GM12878 (cell line): ENCODE measurements around the gene PDE6A. TPM values are rescaled to one million over a fixed set of nuclear protein-coding genes. Genes with fewer than 3 reads are reported as not detected.

Source experiments
- ATAC-seq: fragments of 200-7000 bp; cut with Tn5 transposase; 3 replicates; pipeline ENCODE4 v1.9.1; 2020; ENCODE audit warnings: mild to moderate bottlenecking, moderate library complexity
- BruUV-seq: library from RNA; stranded (reverse); fragments of 400-500 nt; replicated peaks from 2 replicates; lab custom pipeline; 2021; lab: Mats Ljungman, UMichigan
- CTCF ChIA-PET: fragments of 300-600 bp; sonication (Branson Sonifier 250); formaldehyde crosslinking; extraction: SDS; loops from one replicate; lab custom pipeline; 2021; ENCODE audit warnings: inconsistent platforms; lab: Yijun Ruan, JAX
- POLR2A ChIA-PET: fragments of 350-600 bp; formaldehyde crosslinking; extraction: SDS; loops from one replicate; lab custom pipeline; 2021; ENCODE audit warnings: inconsistent platforms; lab: Charles Lee
- RAD21 ChIA-PET: fragments of 300-600 bp; sonication (Branson Sonifier 250); formaldehyde crosslinking; loops from one replicate; lab custom pipeline; 2023; ENCODE audit warnings: antibody characterized with exemption; ENCODE audit not compliant: unreplicated experiment; lab: Charles Lee
- SMC1A ChIA-PET: fragments of 300-600 bp; sonication (Branson Sonifier 250); formaldehyde crosslinking; loops from one replicate; lab custom pipeline; 2023; ENCODE audit not compliant: unreplicated experiment, uncharacterized antibody; lab: Charles Lee
- DNase-seq: peaks from one replicate; pipeline ENCODE4 v3.0.0-alpha.2; 2011; ENCODE audit warnings: low read depth, low spot score
- FAIRE-seq: peaks from 3 replicates; lab custom pipeline; 2011; peaks lifted over from hg19 to GRCh38; lab: Jason Lieb, UNC
- H2AFZ ChIP-seq: 2 replicates; pipeline ENCODE4 v1.6.0; 2011; ENCODE audit warnings: low read depth, low read length, control low read depth; ENCODE audit not compliant: control insufficient read depth
- H3K27ac ChIP-seq: 2 replicates; pipeline ENCODE4 v1.5.1; 2011; ENCODE audit warnings: control low read depth; ENCODE audit not compliant: control insufficient read depth, insufficient read depth
- H3K27me3 ChIP-seq, 2 experiments: replicated peaks in 1 of 2; 2 replicates each; pipeline versions ENCODE4 v1.6.0 to v1.6.1; 2011; ENCODE audit warnings: low read length in 1 of 2; ENCODE audit not compliant: control insufficient read depth in 2 of 2, insufficient read depth in 2 of 2
- H3K36me3 ChIP-seq, 2 experiments: 2 replicates each; pipeline ENCODE4 v1.5.1; 2011; ENCODE audit warnings: low read length in 1 of 2; ENCODE audit not compliant: control insufficient read depth in 2 of 2, insufficient read depth in 2 of 2
- H3K4me1 ChIP-seq: 2 replicates; pipeline ENCODE4 v1.6.1; 2011; ENCODE audit warnings: mild to moderate bottlenecking, low read length, moderate library complexity, mixed read lengths; ENCODE audit not compliant: control insufficient read depth, insufficient read depth
- H3K4me2 ChIP-seq: 2 replicates; pipeline ENCODE4 v1.6.0; 2011; ENCODE audit warnings: control low read depth; ENCODE audit not compliant: control insufficient read depth, insufficient read depth
- H3K4me3 ChIP-seq: fragments of 200-600 bp; sonication (generic); 2 replicates; pipeline ENCODE4 v1.5.1; 2016
- H3K79me2 ChIP-seq: 2 replicates; pipeline ENCODE4 v1.6.0; 2011; ENCODE audit warnings: low read length; ENCODE audit not compliant: control insufficient read depth, insufficient read depth
- H3K9ac ChIP-seq: 2 replicates; pipeline ENCODE4 v1.8.0; 2011; ENCODE audit warnings: low read length, control low read depth, mixed read lengths; ENCODE audit not compliant: control insufficient read depth, insufficient read depth
- H3K9me3 ChIP-seq: replicated peaks from 3 replicates; pipeline ENCODE4 v1.5.1; 2011; ENCODE audit warnings: mild to moderate bottlenecking, low read length; ENCODE audit not compliant: control insufficient read depth, insufficient read depth
- H4K20me1 ChIP-seq: 2 replicates; pipeline ENCODE4 v1.6.0; 2011; ENCODE audit not compliant: control insufficient read depth, insufficient read depth
- EP300 ChIP-seq, 2 experiments: fragments of 150-350 bp in 1 of 2; IDR thresholded peaks; 2 replicates each; pipeline ENCODE4 v1.6.1; 2011 to 2012; ENCODE audit warnings: low read depth in 2 of 2, low read length in 2 of 2, borderline replicate concordance in 1 of 2, improper control_type of control experiment in 1 of 2, inconsistent platforms in 1 of 2; ENCODE audit not compliant: control insufficient read depth in 1 of 2
- YY1 ChIP-seq: IDR thresholded peaks from 2 replicates; pipeline ENCODE4 v1.6.1; 2011; ENCODE audit warnings: low read depth, mild to moderate bottlenecking, low read length
- ZNF622 ChIP-seq: fragments of 450-650 bp; IDR thresholded peaks from 2 replicates; pipeline ENCODE4 v1.6.1; 2017; ENCODE audit warnings: mild to moderate bottlenecking, inconsistent platforms
- WGBS: methylation state at CpG from one replicate; pipeline ENCODE4 v1.1.6; 2016; ENCODE audit warnings: low lambda C conversion rate; ENCODE audit not compliant: insufficient replicate concordance, insufficient coverage; ENCODE audit errors: missing lambda C conversion rate; 5-methylcytosine and 5-hydroxymethylcytosine counted together
- in situ Hi-C: fragments of 300-500 bp; cut with MboI; formaldehyde crosslinking; loops from 9 replicates; pipeline ENCODE4 v1.14.3; 2018; ENCODE audit warnings: mixed read lengths
- intact Hi-C: fragments of 100-400 bp; cut with micrococcal nuclease; formaldehyde crosslinking; loops from one replicate; pipeline ENCODE4 v1.14.2; 2022; ENCODE audit not compliant: unreplicated experiment
- polyA plus RNA-seq, 11 experiments: library from polyadenylated mRNA; depleted of rRNA in 4 of 11; unstranded in 6 of 11; stranded (reverse) in 5 of 11; fragments of >200 nt; fragmentation: Nextera tagmentation in 4 of 11; fragmentation: Illumina TruSeq in 1 of 11; extraction: Ambion mirVana in 4 of 11; extraction: Trizol in 1 of 11; gene quantifications; 1 replicate in 1 of 11; 2 replicates in 10 of 11; pipeline versions ENCODE4 v1.2.1 to v1.2.3, GENCODE V29; 2011 to 2016; ENCODE audit warnings: inconsistent platforms in 2 of 11, missing spikeins in 2 of 11, low read depth in 1 of 11
- total RNA-seq, 4 experiments: library from RNA; depleted of rRNA in 3 of 4; stranded (reverse); fragments of >200 nt in 3 of 4; fragmentation: Illumina TruSeq in 1 of 4; extraction: Trizol in 1 of 4; gene quantifications; 2 replicates each; pipeline versions ENCODE4 v1.2.1 to v1.2.3, GENCODE V29; 2013 to 2021

Gene PDE6A
- total and polyA plus RNA-seq, 10 of the 15 experiments (the other 5 are each of a cell fraction or from before 2014, with no cell fraction given) = 0.05 to 0.26 TPM; not detected in 8

- Histone ChIP-seq H4K20me1 (0 out of 2 replicates have a peak, but pooled peaks cover 3% of the 10 kb centered on the region), H3K4me1 (no peaks in the 10 kb centered on the region), H3K4me2 (no peak overlapping the region), H3K9me3 (no peaks in the 10 kb centered on the region), H3K9ac (no peak overlapping the region), H3K4me3 (no peak overlapping the region), H3K27ac (no peak overlapping the region), H3K79me2 (no peaks in the 10 kb centered on the region), H3K27me3 (no peaks in the 10 kb centered on the region), H3K36me3 (peaks cover 9 to 16% of the 10 kb centered on the region in 2 experiments), H2AFZ (no peak overlapping the region)
- no peak for TF ChIP-seq YY1
- TF ChIP-seq ZNF622 = no peak
- TF ChIP-seq EP300 (IDR thresholded peaks at IDR 0.05; ENCODE audit: borderline replicate concordance in 1 of 2, control insufficient read depth in 1 of 2, low read depth in 2 of 2, low read length in 2 of 2) = no peak
- no peak for DNase-seq
- ChIA-PET CTCF (interaction anchor here (1.0 to 23.0 kb wide), 9 partner anchors 16 to 504 kb away, joined by 3 to 462 read pairs (median 17); no protein-coding TSS in a partner anchor), RAD21 (interaction anchor here (0.8 to 9.1 kb wide), 5 partner anchors 18 to 495 kb away, joined by 3 to 137 read pairs (median 5); no protein-coding TSS in a partner anchor), SMC1A (interaction anchor here (1.2 to 5.4 kb wide), 4 partner anchors 16 to 193 kb away, joined by 3 to 81 read pairs (median 6); no protein-coding TSS in a partner anchor), POLR2A (interaction anchor here (1.0 kb wide), 1 partner anchor 16 kb away, joined by 3 read pairs; no protein-coding TSS in a partner anchor)
- in situ Hi-C loops = no loop called here
- intact Hi-C loops = loop anchor here (5.0 kb wide), 1 partner anchor 142 kb away; no protein-coding TSS in a partner anchor
- FAIRE-seq = no peak
- BruUV-seq = no TSS peak
- ATAC-seq = no peak
- 94% methylated on average over 20 of the region's 20 CpGs for WGBS
Observed at GRCh38 chr5:149849966-149850910, 94.4 kb downstream of the PDE6A start.
